ENCODE data around the gene GINM1.

Gene GINM1

DNA sequence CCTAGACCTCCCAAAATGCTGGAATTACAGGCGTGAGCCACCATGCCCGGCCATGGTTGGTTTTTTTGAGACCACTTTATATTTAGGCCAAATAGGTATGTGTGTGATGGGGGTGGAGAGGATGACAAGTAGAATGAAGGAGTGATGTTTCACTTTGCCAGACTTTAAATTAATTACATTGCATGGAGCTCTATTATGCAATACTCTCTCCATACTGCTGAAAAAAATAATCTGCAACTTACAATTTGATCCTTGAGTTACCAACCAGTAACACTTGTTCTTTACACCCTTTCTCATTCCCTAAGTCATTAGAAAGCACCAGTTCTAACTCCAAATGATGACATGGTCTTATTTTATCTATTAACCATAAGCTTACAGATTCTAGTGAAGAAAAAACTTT lies 26.8 kb downstream of the GINM1 start:
- DNase-seq = no peak

DNA sequence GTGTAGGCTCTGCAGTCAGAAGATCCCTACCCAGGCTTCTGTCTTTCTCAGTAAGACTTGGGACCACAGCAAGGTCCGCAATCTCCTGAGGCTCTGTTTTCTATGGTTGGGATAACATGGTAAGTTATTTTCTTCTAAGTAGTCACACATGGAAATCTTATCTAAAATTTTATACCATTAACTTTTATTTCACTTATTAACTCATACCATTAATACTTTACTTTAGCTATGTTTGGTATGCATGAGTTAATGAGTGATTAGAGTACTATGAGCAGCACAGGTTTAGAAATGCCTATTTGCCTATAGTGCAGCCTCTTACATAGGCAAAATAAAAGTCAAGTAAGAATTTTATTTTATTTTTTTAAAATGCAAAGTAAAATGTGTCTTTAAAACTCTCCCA lies 27.2 kb downstream of the GINM1 start:
- no peak for DNase-seq

DNA sequence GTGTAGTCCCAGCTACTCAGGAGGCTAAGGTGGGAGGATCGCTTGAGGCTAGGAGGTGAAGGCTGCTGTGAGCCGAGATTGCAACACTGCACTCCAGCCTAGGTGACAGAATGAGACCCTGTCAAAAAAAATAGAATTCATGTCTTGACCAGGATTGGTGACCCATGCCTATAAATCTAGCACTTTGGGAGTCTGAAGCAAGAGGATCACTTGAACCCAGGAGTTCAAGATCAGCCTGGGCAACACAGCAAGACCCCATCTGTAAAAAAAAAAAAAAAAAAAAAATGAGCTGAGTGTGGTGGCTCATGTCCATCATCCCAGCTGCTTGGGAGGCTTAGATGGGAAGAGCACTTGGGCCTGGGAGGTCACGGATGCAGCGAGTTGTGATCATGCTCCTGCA lies 34.3 kb downstream of the GINM1 start:
- DNase-seq = no peak

DNA sequence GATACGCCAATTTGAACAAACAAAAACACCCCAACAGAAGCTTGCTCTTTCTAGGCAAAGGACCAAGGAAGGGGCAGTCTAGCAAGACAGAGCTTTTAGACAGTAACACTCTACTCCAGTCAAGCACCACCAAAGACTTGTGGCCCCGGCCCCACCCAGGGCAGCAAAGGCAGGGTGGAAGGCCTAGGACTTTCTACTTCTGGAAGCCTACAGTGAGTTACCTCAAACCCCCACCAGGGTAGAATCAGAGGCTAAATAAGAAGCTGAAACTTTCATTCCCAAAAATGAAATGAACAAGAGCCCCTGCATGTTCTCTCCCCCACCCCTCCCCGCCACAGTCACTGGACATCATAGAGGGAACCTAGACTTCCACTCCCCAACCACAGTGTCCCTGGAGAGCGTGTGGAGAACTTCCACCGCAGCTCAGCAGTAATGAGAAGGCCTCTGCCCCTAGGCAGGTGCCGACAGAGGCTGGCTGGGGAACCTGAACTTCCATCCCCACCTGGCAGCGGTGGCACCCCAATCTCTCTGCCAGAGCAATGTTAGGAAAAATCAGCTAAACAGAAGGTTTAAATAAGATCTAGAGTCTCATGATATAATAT lies 42.3 kb downstream of the GINM1 start:
- no peak for DNase-seq

DNA sequence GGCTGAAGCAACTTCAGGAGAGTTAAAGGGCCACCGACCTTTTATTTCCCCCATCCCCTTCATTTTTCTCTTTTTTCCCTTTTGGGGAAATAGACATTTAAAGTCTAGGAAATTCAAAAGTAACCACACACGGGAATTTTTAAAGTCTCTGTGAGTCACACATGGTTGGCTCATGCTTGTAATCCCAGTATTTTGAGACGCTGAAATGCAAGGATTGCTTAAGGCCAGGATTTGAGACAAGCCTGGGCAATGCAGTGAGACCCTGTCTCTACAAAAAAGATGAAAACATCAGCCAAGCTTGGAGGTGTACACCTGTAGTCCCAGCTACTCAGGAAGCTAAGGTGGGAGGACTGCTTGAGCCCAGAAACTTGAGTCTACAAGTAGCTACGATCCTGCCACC lies 48.2 kb downstream of the GINM1 start:
- no peak for DNase-seq

DNA sequence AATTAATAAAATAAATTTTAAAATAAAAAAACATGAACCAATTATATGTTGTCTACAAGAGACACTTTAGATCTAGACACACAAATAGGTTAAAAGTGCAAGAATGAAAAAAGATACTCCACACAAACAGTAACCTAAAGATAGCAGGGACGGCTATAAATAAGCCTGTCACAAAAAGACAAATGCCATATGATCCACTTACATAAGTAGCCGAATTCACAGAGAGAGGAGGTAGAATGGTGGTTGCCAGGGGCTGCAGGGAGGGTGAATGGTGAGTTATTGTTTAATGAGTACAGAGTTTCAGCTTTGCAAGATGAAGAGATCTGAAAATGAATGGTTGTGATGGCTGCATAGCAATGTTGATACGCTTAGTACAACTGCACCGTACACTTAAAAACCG lies 49.6 kb downstream of the GINM1 start:
- no peak for DNase-seq

DNA sequence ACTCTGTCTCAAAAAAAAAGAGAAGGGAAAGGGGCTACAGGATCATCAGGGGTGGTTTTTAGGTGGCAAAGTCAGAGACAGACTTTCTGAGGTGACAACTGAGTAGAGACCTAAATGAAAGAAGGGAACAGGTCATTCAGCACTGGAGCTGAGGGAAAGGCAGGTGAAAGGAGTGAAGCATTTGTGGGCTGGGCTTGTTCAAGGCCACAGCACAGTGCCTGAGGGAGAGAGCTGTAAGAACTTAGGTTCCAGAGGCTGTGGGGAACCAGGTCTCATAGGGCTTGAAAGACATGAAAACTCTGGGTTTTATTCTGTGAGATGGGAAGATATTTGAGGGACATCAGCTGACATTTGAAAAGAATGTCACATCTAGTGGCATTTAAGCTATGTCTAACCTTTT lies 61.5 kb downstream of the GINM1 start:
- no peak for DNase-seq

DNA sequence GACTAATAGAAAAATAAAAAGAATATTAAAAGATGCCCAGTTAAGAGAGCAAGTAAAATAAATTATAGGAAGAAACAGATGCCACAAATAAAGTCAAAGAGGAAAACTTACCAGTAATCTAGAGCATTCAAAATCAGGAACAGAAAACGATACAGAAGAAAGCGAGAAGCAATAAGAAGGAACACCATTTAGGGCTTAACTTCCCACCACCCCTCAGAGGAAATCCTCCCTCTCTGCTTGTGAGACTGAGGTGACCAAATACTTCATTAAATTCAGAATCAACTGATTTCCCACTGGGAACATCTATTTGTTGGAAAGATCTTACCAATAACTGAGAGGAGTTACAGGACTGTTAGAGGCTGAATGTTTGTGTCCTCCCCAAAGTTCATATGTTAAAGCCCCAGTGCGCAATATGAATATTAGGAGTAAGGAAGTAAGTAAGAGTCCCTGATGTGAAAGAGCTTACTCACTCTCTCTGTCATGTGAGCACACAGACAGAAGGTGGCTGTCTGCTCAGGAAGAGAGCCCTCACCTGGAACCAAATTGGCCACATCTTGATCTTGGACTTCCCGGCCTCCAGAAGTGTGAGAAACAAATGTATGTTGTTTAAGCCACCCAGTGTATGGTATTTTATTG lies 62.8 kb downstream of the GINM1 start:
- no peak for DNase-seq

DNA sequence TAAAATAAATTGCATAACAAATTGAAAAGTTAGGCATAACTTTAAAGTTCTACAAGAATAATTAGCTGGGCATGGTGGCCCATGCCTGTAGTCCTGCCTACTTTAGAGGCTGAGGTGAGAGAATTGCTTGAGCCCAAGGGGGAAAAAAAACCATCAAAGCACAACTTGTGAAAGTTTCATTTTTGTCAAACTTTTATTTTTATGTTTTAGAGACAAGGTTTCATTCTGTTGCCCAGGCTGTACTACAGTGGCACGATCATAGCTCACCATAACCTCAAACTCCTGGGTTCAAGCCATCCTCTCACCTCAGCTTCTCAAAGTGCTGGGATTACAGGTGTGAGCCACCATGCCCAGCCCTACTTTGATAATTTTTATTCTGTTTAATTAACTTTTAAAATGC lies 68.1 kb downstream of the GINM1 start:
- DNase-seq = no peak

DNA sequence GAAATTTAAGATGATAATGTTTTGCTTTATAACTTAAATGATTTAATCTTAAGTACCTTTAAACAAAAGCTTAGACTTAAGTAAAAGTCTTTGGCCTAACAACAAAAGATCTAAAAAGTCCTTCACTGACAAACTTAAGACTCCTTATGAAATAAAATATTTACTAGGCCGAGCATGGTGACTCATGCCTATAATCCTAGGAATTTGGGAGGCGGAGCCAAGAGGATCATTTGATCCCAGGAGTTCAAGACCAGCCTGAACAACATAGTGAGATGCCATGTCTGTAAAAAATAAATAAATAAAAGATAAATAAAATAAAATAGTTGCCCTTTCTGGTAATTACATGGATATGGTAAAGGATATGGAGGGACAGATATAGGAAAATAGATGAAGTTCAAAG lies 69.9 kb downstream of the GINM1 start:
- DNase-seq = no peak

Measured in anterior cingulate cortex (tissue), 58 donors.